NCI-H1092 treated with DMSO at 0.1 percent for 48 hours (cell line): ENCODE data around the gene SRRM3.
"Not testable (repeated sequence)": the region's sequence is repeated elsewhere in the genome, so short reads cannot be mapped to it uniquely, and the experiment has no call there.

Experiments
- DNase-seq: peaks from one replicate; lab custom pipeline; 2025; lab: John Stamatoyannopoulos, UW

The SRRM3 gene

GRCh38 chr7:76189276-76189675, 12.4 kb upstream of the SRRM3 start:
- no peak for DNase-seq

- DNase-seq: no peak
Observed at GRCh38 chr7:76191783-76192240, 9.9 kb upstream of the SRRM3 start.

- no peak for DNase-seq
Observed at GRCh38 chr7:76193466-76193865, 8.2 kb upstream of the SRRM3 start.

- no peak for DNase-seq
Observed at GRCh38 chr7:76193883-76194282, 7.8 kb upstream of the SRRM3 start.

DNA sequence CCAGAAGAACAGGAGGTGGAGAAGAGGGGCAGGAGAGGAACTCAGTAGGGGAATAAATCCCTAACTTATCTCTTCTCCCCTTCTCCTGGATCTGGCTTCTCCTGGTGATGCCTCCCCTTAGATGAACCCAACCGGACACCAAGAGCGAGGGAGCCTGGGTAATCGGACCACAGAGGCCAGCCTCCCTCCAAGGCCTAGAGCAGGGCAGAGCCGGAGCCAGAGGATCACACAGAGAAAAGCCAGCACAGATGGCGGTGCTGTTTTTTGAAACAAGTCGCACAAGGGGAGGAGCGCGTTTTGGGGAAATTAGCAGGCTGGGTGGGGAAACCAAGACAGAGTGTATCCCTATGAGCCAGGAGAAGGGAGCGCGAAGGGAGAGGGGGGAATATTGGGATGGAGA, 4.9 kb upstream of the SRRM3 start:
- no peak for DNase-seq

DNA sequence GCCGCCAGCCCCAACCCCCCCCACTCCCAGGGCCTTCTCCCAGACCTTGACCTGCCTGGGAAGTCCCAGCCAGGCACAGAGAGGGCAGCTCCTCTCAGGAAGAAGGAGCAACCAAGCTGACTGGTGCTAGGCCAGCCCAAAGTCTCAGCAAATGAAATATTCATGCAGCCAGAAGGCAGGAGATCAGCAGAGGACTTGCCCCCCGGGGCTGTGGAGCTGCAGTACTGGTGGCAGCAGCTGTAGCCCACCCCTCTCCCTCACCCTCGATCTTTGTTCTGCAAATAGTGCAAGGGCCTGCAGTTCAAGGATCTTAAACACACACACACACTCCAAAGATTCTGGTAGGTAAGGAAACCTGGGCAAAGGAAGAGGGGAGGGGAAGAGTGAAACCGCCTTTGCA, 3.5 kb upstream of the SRRM3 start:
- DNase-seq: no peak

- DNase-seq: peak; percentile 7
Observed at GRCh38 chr7:76202666-76203030, 952 bp downstream of the SRRM3 start.

DNA sequence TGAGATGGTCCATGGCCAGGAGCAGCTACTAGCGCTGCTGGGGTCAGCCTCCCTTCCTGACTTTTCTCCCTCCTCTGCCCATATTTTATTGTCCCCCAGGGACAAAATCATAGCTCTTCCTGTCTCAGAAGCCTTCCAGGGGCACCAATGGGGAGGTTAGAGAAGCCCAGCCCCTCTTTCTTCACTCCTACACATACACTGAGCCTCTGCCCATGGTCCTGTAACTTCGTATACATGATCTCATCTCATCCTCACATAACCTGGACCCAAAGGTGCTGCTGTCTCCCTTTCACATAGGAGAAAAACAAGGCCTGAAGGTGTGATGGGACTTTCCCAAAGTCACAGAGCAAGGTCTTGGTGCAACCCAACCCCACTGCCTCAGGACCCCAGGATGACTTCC, 2.5 kb downstream of the SRRM3 start:
- DNase-seq: no peak

DNA sequence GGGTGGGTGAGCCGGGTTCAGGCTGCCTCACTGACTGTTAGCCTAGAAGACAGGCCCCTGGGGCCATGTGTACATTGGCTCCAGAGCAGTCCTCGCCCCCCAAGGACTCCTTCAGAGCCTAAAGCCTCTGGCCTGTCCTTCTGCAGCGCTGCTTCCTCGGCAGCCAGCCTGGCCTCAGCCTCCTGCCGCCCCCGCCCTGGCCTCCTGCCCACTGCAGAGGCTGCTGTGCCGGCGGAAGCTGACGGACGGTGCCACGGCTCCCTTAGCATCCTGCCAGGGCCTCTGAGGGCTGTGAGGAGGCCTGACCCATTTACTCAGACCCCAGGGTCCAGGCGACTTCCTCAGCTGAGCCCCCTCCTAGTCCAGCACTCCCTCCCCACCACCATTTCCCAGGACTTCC, 4.9 kb downstream of the SRRM3 start:
- DNase-seq: peak; percentile 25

- no peak for DNase-seq
Observed at GRCh38 chr7:76209310-76209709, 7.6 kb downstream of the SRRM3 start.

GRCh38 chr7:76211216-76211615, 9.5 kb downstream of the SRRM3 start:
- DNase-seq: no peak

DNA sequence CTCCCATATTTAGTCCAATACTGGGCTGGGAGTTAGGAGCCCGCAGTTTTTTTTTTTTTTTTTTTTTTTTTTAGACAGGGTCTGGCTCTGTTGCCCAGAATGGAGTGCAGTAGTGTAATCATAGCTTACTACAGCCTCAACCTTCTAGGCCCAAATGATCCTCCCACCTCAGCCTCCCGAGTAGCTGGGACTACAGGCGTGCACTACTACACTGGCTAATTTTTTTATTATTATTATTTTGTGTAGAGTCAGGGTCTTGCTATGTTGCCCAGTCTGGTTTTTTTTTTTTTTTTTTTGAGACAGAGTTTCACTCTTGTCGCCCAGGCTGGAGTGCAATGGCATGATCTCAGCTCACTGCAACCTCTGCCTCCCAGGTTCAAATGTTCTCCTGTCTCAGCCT, 13.7 kb downstream of the SRRM3 start:
- not testable (repeated sequence) for DNase-seq

- no peak for DNase-seq
Observed at GRCh38 chr7:76216381-76217082, 14.8 kb downstream of the SRRM3 start.

DNA sequence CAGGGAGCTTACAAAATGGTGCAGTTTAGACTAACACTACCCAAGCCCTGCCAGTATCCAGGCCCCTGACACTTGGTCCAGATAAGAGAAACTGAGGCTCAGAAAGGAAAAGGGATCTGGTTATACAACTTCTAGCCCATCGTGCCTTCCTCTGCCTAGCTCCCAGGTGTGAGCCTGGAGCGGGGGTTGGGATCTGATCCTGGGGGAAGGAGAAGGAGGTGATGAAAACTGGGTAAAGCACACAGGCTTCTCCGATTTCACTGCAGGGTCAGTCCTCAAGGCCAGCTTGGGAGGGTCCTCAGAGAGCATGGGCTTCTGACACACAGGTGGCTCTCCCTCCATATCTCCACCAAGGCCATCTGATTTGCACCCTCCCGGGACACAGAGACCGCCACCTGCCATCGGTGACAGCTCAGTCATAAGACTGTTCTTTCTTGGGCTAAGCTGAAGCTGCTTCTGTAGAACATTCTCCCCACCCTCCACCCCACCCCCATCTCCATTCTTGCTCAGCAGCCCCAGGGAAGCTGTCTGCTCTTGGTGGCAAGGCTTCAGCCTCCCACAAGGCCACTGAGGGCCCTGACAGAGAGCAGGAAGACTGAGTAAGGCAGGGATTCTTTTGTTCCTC, 16.4 kb downstream of the SRRM3 start:
- no peak for DNase-seq

- DNase-seq: peak; percentile 13
Observed at GRCh38 chr7:76220185-76221057, 18.7 kb downstream of the SRRM3 start.

DNA sequence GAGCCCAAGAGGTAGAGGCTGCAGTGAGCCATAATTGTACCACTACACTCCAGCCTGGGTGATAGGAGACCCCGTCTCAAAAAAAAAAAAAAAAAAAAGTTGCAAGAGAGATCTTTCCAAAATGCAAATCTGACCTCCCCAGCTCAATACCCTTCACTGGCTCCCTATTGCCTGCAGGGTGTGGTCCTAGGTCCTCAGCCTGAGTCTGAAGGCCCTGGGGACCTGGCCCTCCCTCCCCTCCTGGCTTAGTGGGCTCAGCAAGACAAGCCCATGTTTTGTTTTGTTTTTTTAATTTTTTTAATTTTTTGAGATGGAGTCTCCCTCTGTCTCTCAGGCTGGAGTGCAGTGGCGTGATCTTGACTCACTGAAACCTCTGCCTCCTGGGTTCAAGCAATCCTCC, 20.6 kb downstream of the SRRM3 start:
- DNase-seq: no peak

- no peak for DNase-seq
Observed at GRCh38 chr7:76222839-76223238, 21.1 kb downstream of the SRRM3 start.

- DNase-seq: no peak
Observed at GRCh38 chr7:76223286-76223972, 21.7 kb downstream of the SRRM3 start.

- no peak for DNase-seq
Observed at GRCh38 chr7:76224695-76225094, 23.0 kb downstream of the SRRM3 start.

DNA sequence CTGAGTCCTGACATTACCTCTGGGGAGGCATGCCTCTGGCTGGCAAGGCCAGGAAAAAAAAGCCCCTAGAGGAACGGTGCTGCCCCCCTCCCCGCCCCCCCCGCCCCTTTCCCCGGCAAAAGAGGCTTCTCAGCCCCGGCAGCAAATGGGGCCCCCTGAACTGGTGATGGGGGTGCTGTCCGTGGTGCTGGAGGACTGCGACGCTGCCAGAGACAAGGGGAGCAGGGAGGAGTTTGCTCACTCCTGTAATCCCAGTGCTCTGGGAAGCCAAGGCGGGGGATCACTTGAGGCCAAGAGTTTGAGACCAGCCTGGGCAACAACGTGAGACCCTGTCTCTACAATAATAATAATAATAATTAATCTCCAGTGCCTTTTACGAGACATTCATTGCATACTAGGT, 23.7 kb downstream of the SRRM3 start:
- no peak for DNase-seq

DNA sequence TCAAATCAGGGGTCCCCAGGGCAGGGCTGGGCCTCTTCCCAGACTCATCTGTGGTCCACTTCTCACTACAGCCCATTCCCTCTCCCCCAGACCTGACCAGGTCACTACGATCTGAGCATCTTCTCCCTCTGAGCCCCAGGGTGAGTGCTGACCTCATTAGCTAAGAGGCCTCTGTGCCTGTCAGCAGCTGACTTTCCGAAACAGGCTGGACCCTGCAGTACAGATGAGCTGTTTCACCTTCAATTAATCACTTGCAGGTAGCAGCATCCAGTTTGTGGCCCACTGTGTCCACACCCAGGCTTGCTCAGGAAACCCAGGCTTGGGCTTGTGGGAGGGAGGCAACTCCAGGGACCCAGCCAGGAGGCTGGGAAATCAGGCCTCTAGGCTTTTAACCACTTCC, 24.3 kb downstream of the SRRM3 start:
- DNase-seq: no peak

GRCh38 chr7:76226878-76227423, 25.3 kb downstream of the SRRM3 start:
- not testable (repeated sequence) for DNase-seq
